HG02571 (cell line): ENCODE measurements around the gene CTAG1B.
"Not testable (repeated sequence)": the region's sequence is repeated elsewhere in the genome, so short reads cannot be mapped to it uniquely, and the experiment has no call there.

Experiments
- ATAC-seq: cut with Tn5 transposase; IDR thresholded peaks from one replicate; pipeline ENCODE4 v1.9.1; 2021; ENCODE audit warnings: mild to moderate bottlenecking, moderate library complexity; ENCODE audit not compliant: unreplicated experiment

The CTAG1B gene

DNA sequence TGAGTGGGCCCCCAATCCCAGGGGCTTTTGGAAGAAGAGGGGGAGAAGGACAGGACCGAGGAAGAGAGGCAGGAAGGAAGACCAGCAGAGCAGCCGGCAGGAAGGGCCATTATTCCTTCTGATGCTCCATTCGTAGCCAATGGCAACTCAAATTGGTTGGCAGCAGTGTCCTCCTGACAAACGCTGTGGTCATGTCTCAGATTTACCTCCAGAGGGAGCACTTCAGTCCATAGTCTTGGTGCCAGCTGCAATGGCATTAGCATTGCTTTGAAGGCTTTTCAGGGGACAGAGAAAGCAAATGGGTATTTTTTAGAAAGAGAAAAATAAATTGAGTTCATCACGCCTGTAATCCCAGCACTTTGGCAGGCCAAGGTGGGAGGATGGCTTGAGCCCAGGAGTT is 9.9 kb upstream of the CTAG1B start:
- ATAC-seq: not testable (repeated sequence)

GRCh38 chrX:154620767-154621414 is 1.8 kb upstream of the CTAG1B start:
- not testable (repeated sequence) for ATAC-seq

GRCh38 chrX:154613586-154613985 is 5.5 kb downstream of the CTAG1B start:
- not testable (repeated sequence) for ATAC-seq

GRCh38 chrX:154611146-154611545 is 7.9 kb downstream of the CTAG1B start:
- ATAC-seq: not testable (repeated sequence)

DNA sequence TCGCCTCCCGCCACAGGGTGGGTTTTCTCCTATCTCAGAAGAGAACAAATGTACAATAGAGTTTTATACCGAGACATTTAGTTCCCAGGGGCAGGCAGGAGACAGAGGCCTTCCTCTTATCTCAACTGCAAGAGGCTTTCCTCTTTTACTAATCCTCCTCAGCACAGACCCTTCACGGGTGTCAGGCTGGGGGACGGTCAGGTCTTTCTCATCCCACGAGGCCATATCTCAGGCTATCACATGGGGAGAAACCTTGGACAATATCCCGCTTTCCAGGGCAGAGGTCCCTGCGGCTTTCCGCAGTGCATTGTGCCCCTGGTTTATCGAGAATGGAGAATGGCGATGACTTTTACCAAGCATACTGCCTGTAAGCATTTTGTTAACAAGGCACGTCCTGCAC is 10.3 kb downstream of the CTAG1B start:
- not testable (repeated sequence) for ATAC-seq

DNA sequence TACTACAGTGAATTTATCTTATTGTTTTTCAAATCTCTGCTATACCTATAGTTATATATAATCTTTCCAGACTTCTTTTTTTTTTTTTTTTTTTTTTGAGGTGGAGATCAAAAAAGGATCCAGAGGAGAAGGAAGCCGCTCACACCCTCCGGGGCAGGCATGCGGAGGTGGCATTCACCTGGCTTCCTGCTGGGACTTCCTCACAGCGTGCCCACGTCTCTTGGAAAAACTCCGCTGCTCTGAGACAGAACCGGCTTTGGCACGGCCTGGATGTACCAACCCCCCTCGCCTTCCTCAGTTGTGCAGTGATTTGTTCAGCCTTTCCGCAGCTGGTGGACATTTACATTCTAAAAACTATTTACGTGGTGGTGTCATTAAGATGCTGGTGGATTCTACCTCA is 11.1 kb downstream of the CTAG1B start:
- not testable (repeated sequence) for ATAC-seq

DNA sequence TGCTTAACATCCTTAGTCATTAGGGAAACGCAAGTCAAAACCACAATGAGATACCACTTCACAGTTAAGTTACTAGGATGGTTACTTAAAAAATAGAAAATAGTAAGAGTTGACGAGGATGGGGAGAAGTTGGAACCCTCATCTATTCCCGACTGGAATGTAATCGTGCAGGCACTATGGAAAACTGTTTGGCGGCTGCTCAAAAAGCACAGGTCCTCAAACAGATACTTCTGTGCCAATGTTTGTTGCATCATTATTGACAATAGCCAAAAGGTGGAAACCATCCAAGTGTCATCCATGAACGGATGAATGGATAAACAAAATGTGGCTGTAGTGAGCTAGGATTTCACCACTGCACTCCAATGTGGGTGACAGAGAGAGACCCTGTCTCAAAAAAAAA is 11.7 kb downstream of the CTAG1B start:
- no peak for ATAC-seq

- no peak for ATAC-seq
Measured at GRCh38 chrX:154605566-154605965, 13.5 kb downstream of the CTAG1B start.

DNA sequence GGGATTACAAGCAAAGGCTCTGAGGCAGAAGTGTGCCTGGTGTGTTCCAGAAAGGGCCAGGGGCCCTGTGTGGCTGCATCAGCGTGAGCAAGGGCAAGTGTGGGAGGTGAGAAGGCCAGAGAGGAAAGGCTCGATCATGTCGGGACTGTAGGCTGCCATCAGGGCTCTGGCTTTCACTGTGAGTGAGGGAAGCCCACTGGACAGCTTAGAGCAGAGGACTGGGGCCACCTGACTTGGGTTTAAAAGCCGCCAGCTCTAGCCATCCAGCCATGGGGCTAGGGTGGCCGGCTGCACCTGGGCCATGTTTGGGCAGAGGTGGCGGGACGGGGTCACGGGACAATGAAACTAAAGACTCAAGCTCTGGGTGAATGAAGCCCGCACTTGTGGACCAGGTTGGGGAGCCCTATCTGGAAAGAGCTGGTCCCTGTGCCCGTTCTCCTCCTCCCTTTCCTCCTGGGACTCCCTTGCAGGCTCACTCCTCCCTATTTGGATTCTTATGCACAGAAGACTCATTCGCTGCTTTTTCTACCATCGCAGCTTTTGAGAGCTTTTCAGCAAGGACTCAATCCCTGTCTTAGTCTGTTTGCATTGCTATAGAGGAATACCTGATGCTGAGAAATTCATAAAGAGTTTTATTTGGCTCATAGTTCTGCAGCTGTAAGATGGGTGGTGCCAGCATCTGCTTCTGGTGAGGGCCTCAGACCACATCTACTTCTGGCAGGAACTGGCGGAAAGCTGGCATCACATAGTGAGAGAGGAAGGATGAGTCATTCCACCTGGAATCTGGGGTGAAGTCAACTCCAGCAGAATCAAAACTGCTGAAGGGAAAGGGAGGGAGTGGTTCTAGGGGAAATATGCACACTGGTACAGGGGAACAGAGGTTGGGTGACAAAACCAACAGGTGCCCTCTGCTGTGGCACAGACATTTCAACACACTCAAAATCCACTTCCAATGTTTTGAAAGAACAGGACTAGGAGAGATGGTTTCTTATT is 15.3 kb downstream of the CTAG1B start:
- no peak for ATAC-seq

DNA sequence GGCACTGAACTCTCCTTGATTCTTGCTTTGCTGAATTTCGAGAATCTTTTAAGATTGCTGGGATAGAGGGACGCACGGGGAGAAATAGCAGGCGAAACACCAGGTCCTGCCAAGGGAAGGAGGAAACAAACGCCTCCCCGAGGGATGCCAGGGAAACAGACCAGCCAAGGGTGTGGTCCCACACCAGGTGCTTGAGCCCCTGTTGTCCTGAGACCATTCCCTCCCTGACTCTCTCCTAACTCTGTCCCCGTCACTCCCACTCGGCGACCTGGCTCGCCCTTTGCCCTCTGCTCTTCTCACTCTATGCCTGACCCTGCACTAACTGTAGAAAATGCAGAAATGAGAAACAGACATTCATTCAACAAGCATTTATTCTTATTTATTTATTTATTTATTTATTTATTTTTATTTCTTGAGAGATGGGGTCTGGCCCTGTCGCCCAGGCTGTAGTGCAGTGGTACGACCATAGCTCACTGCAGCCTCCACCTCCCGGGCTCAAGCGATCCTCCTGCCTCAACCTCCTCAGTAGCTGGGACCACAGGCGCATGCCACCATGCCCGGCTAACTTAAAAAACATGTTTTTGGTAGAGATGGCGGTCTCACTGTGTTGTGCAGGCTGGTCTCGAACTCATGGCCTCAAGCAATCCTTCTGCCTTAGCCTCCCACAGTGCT is 16.2 kb downstream of the CTAG1B start:
- ATAC-seq: no peak

DNA sequence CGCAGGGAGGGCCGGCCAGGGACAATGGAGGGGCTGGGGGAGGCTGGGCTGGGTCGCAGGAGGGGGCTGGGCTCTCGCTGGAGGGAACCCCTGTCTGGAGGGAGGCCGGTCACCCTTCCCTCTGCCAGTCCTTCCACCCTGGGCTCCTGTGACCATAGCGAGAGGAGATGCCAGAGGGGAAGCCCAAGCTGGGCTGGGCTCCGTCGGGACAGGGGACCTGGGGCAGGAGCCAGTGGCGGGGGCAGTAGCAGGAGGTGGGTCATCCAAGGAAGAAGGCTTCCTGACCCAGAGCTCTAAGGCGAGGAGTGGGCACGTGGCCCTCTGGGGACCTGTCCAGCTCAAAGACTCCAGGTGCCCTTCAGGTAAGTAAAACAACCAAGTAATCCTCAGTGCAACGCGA is 16.9 kb downstream of the CTAG1B start:
- no peak for ATAC-seq

GRCh38 chrX:154600759-154601374 is 18.2 kb downstream of the CTAG1B start:
- no peak for ATAC-seq

DNA sequence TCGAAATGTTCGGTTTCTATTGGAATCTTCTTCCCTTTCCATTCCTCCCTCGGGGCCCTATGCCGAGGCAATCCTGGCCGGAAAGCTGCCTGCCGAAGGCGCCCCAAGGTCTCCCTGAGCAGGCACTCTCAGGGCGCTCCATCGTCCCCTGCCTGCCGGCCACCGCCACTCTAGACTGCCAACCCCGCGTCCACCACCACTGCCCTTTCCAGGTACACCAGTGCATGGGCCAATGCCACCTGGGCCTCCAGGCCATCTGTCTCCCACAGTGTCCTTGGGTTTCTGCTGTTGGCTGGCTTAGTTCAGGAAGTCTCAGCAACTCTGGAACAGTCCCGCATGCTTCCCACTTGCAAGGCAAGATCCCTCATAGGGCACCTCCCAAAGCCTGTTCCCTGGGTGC is 19.6 kb downstream of the CTAG1B start:
- no peak for ATAC-seq

GRCh38 chrX:154598656-154599055 is 20.4 kb downstream of the CTAG1B start:
- ATAC-seq: no peak

DNA sequence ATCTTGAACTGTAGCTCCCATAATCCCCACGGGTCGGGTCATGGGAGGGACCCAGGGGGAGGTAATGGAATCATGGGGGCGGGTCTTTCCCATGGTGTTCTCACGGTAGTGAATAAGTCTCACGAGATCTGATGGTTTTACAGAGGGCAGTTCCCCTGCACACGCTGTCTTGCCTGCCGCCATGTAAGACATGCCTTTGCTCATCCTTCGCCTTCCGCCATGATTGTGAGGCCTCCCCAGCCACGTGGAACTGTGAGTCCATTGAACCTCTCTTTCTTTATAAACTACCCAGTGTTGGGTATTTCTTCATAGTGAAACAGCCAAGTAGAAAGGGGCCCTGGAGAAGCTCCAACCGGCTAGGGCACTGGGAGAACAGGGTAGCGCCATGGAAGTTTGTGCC is 21.9 kb downstream of the CTAG1B start:
- no peak for ATAC-seq

DNA sequence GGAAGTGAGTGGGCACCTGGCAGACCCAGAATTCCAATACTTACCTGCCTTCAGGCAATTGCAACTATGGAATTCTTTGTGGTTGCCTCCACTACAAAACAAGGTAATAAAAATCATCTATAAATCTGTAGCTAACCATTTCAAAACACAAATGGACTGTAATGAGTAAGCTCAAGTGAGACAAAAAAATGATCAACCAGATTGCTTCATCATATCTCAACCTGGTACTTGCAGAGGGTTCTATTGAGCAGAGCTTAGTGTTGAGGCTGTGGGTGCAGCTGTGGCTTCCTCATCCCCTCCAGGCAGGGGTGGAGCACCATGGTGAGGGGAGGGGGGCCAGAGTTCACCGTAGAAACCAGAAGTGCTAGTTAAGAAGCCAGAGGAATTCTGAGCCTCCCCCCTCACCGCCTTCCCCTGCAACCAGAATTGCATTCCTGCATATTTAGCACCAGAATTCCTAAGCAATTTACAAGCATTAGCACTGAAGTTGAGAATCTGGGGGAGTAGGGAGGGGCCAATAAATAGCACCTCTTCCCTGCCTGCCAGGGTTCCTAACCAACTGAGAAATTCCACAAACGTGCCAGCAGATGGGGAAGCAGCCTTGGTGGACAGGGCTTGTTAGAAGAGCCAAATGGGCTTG is 22.7 kb downstream of the CTAG1B start:
- ATAC-seq: no peak

GRCh38 chrX:154595559-154596249 is 23.4 kb downstream of the CTAG1B start:
- ATAC-seq: no peak

DNA sequence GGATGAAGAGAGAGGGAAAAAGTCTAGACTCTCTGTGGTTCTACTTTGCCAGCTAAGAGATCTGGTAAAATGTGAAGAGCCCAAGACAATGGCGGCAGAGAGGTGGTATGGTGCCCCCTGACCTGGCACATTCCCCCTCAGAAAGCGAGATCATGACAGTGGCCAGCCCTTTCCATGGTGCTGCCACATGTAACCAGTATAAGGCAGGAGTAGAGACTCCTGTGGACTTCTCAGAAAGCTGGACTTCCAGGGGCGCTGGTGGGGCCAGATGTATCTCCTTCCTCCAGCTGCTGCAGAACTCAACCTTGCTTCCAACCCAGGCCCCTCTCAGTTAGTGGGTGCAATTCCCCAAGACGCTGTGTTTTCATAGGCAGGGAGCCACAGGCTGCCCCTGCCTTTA is 24.6 kb downstream of the CTAG1B start:
- ATAC-seq: no peak

- no peak for ATAC-seq
Measured at GRCh38 chrX:154593201-154593600, 25.9 kb downstream of the CTAG1B start.

DNA sequence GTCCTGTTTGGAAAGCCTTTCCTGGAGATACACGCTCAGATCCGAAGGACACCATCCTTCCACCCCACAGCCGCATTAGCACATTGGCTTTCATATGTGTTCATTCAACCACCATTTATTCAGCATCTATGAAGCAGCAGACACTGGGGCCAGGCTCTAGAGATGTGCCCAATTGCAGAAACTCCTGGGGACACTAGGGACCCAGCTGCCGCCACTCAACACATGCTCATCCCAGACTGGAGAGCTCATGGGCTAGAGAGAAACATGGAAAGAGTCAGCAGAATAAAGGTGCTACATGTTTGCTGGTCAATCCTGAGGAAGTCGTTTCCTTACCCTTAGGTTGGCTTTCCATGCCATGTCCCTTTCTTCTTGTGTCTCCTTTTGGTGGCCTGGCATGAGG is 26.6 kb downstream of the CTAG1B start:
- no peak for ATAC-seq
